HEK293 (cell line): Measurements from ENCODE around the gene TRMT61A.

ENCODE experiments used
- CTCF ChIA-PET: fragments of 350-600 bp; formaldehyde crosslinking; extraction: SDS; loops from one replicate; lab custom pipeline; 2021; ENCODE audit warnings: antibody characterized with exemption; lab: Yijun Ruan, JAX
- POLR2A ChIA-PET: fragments of 300-600 bp; formaldehyde crosslinking; extraction: SDS; loops from one replicate; lab custom pipeline; 2020; ENCODE audit warnings: antibody characterized with exemption, inconsistent platforms; lab: Yijun Ruan, JAX
- H3K27ac ChIP-seq: fragments of 200-500 bp; sonication (Bioruptor generic); 2 replicates; pipeline ENCODE4 v1.5.1; 2014; ENCODE audit warnings: low read depth, low read length, control low read depth, inconsistent platforms; ENCODE audit errors: extremely low read depth
- H3K36me3 ChIP-seq, 2 experiments: fragments of 200-500 bp in 1 of 2; sonication (Bioruptor generic) in 1 of 2; 1 replicate in 1 of 2; 2 replicates in 1 of 2; pipeline ENCODE4 v1.5.1; 2014 to 2017; ENCODE audit warnings: inconsistent platforms in 2 of 2, low read length in 2 of 2; ENCODE audit not compliant: control insufficient read depth in 2 of 2, insufficient read depth in 1 of 2
- H3K4me1 ChIP-seq: fragments of 200-500 bp; sonication (Bioruptor generic); 2 replicates; pipeline ENCODE4 v1.5.1; 2014; ENCODE audit warnings: mild to moderate bottlenecking, low read length, inconsistent platforms; ENCODE audit not compliant: control insufficient read depth, insufficient read depth
- H3K4me3 ChIP-seq: 2 replicates; pipeline ENCODE4 v1.5.1; 2011; ENCODE audit warnings: low read depth, mild to moderate bottlenecking, control low read depth, low read length, moderate library complexity
- H3K9me3 ChIP-seq: fragments of 200-500 bp; sonication (Bioruptor generic); 2 replicates; pipeline ENCODE4 v1.5.1; 2014; ENCODE audit warnings: low read depth, low read length, inconsistent platforms; ENCODE audit not compliant: control insufficient read depth, insufficient read depth
- KLF1 ChIP-seq: fragments of 450-650 bp; formaldehyde crosslinking; IDR thresholded peaks from 2 replicates; pipeline ENCODE4 v1.5.1; 2016; ENCODE audit warnings: missing biosample characterization, missing genetic modification characterization
- OVOL3 ChIP-seq: fragments of 450-650 bp; formaldehyde crosslinking; IDR thresholded peaks from 2 replicates; pipeline ENCODE4 v1.5.1; 2016; ENCODE audit warnings: missing biosample characterization, missing genetic modification characterization
- ZFP3 ChIP-seq: fragments of 450-650 bp; formaldehyde crosslinking; IDR thresholded peaks from 2 replicates; pipeline ENCODE4 v1.5.1; 2016; ENCODE audit warnings: low read depth, missing biosample characterization, missing genetic modification characterization
- ZNF169 ChIP-seq: fragments of 450-650 bp; formaldehyde crosslinking; IDR thresholded peaks from 2 replicates; pipeline ENCODE4 v1.5.1; 2016; ENCODE audit warnings: missing biosample characterization, missing genetic modification characterization
- ZNF248 ChIP-seq: fragments of 450-650 bp; formaldehyde crosslinking; IDR thresholded peaks from 2 replicates; pipeline ENCODE4 v1.5.1; 2017; ENCODE audit warnings: missing biosample characterization, missing genetic modification characterization
- ZNF366 ChIP-seq: fragments of 450-650 bp; formaldehyde crosslinking; conservative IDR thresholded peaks from 2 replicates; pipeline ENCODE4 v1.5.1; 2016; ENCODE audit warnings: missing biosample characterization, missing genetic modification characterization
- ZNF37A ChIP-seq: fragments of 450-650 bp; IDR thresholded peaks from 2 replicates; pipeline ENCODE4 v1.5.1; 2018; ENCODE audit warnings: missing biosample characterization, missing genetic modification characterization
- ZNF510 ChIP-seq: fragments of 450-650 bp; formaldehyde crosslinking; IDR thresholded peaks from 2 replicates; pipeline ENCODE4 v1.5.1; 2018; ENCODE audit warnings: mild to moderate bottlenecking, missing genetic modification characterization, missing biosample characterization; ENCODE audit not compliant: insufficient replicate concordance
- ZNF529 ChIP-seq: fragments of 450-650 bp; formaldehyde crosslinking; IDR thresholded peaks from 2 replicates; pipeline ENCODE4 v1.5.1; 2017; ENCODE audit warnings: missing genetic modification characterization, missing biosample characterization; ENCODE audit not compliant: insufficient replicate concordance
- ZNF600 ChIP-seq: fragments of 450-650 bp; formaldehyde crosslinking; IDR thresholded peaks from 2 replicates; pipeline ENCODE4 v1.5.1; 2016; ENCODE audit warnings: missing biosample characterization, missing genetic modification characterization
- ZNF621 ChIP-seq: fragments of 450-650 bp; formaldehyde crosslinking; IDR thresholded peaks from 2 replicates; pipeline ENCODE4 v1.5.1; 2017; ENCODE audit warnings: missing biosample characterization, missing genetic modification characterization
- ZNF629 ChIP-seq: fragments of 450-650 bp; formaldehyde crosslinking; IDR thresholded peaks from 2 replicates; pipeline ENCODE4 v1.5.1; 2017; ENCODE audit warnings: missing biosample characterization, missing genetic modification characterization
- ZNF677 ChIP-seq: fragments of 450-650 bp; IDR thresholded peaks from 2 replicates; pipeline ENCODE4 v1.5.0; 2018; ENCODE audit warnings: missing biosample characterization, mild to moderate bottlenecking, missing genetic modification characterization, moderate library complexity
- ZXDB ChIP-seq: fragments of 450-650 bp; formaldehyde crosslinking; IDR thresholded peaks from 2 replicates; pipeline ENCODE4 v1.5.1; 2016; ENCODE audit warnings: missing biosample characterization, missing genetic modification characterization
- TF ChIP-seq, protein P1 (sequence below): fragments of 450-650 bp; formaldehyde crosslinking; IDR thresholded peaks from 2 replicates; pipeline ENCODE4 v1.5.1; 2016; ENCODE audit warnings: missing biosample characterization, missing genetic modification characterization, borderline replicate concordance
- TF ChIP-seq, protein P2 (sequence below): fragments of 450-650 bp; formaldehyde crosslinking; IDR thresholded peaks from 2 replicates; pipeline ENCODE4 v1.5.1; 2016; ENCODE audit warnings: missing biosample characterization, missing genetic modification characterization
- TF ChIP-seq, protein P3 (sequence below): fragments of 450-650 bp; formaldehyde crosslinking; optimal IDR thresholded peaks from 2 replicates; pipeline ENCODE3; 2016; ENCODE audit warnings: missing biosample characterization, mild to moderate bottlenecking, missing genetic modification characterization
- TF ChIP-seq, protein P4 (sequence below): fragments of 450-650 bp; formaldehyde crosslinking; IDR thresholded peaks from 2 replicates; pipeline ENCODE4 v1.5.1; 2016; ENCODE audit warnings: missing biosample characterization, missing genetic modification characterization

TRMT61A gene

DNA sequence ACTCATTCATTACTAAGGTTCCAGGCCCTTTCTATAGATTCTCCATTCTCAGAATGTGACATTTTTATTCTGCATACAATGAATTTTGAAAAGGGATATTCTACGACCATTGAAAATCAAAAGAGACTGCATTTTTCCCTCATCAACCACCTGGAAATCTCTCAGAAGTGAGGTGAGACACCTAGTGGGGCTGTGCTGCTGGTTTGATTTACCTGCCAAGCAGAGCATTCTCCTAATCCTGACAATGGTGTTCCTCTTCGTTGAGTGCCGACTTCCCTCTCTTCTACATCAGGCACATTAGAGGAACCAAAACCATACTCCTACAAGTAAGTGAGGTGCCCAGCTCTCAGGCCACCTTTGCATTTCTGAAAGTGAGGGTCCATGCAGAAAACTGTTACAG is 21.2 kb upstream of the TRMT61A start (continued):
- no peak for TF ChIP-seq ZNF600 (tag by site-specific recombination)
- no peak for TF ChIP-seq KLF1
- TF ChIP-seq ZNF248, result no peak
- TF ChIP-seq, protein P1, sequence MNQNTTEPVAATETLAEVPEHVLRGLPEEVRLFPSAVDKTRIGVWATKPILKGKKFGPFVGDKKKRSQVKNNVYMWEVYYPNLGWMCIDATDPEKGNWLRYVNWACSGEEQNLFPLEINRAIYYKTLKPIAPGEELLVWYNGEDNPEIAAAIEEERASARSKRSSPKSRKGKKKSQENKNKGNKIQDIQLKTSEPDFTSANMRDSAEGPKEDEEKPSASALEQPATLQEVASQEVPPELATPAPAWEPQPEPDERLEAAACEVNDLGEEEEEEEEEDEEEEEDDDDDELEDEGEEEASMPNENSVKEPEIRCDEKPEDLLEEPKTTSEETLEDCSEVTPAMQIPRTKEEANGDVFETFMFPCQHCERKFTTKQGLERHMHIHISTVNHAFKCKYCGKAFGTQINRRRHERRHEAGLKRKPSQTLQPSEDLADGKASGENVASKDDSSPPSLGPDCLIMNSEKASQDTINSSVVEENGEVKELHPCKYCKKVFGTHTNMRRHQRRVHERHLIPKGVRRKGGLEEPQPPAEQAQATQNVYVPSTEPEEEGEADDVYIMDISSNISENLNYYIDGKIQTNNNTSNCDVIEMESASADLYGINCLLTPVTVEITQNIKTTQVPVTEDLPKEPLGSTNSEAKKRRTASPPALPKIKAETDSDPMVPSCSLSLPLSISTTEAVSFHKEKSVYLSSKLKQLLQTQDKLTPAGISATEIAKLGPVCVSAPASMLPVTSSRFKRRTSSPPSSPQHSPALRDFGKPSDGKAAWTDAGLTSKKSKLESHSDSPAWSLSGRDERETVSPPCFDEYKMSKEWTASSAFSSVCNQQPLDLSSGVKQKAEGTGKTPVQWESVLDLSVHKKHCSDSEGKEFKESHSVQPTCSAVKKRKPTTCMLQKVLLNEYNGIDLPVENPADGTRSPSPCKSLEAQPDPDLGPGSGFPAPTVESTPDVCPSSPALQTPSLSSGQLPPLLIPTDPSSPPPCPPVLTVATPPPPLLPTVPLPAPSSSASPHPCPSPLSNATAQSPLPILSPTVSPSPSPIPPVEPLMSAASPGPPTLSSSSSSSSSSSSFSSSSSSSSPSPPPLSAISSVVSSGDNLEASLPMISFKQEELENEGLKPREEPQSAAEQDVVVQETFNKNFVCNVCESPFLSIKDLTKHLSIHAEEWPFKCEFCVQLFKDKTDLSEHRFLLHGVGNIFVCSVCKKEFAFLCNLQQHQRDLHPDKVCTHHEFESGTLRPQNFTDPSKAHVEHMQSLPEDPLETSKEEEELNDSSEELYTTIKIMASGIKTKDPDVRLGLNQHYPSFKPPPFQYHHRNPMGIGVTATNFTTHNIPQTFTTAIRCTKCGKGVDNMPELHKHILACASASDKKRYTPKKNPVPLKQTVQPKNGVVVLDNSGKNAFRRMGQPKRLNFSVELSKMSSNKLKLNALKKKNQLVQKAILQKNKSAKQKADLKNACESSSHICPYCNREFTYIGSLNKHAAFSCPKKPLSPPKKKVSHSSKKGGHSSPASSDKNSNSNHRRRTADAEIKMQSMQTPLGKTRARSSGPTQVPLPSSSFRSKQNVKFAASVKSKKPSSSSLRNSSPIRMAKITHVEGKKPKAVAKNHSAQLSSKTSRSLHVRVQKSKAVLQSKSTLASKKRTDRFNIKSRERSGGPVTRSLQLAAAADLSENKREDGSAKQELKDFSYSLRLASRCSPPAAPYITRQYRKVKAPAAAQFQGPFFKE (tag by site-specific recombination), result no peak
- TF ChIP-seq ZNF366, result no peak
- no peak for TF ChIP-seq ZNF621 (tag by site-specific recombination)

DNA sequence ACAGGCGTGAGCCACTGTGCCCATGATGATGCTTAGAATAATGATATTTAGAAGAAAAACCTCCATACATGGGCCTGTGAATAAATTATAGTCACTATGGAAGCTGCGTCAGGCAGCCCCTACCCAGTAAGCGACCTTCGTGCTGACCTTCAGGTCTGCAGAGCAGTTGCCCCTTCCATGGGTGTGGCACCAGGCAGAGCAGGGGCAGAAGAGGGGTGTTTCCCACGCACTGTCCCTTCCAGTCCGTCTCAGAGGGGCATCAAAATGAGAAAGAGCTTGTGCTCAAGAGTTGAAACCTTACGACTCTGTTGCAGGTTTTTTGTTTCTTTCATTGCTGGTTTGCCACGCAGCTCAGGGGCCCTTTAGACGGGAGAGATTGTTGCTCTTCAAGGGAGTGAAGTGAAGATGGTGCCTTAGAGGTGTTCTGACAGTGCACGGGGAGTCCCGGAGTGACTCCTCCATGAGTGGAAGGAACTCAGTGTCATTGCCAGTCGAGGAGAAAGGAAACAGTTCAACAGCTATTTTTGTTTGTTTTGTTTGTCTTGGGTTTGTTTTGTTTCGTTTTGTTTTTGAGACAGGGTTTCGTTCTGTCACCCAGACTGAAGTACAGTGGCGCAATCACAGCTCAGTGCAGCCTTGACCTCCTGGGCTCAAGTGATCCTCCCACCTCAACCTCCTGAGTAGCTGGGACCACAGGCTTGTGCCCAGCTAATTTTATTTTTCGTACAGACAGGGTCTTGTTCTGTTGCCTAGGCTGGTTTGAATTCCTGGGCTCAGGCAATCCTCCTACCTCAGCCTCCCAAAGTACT is 20.3 kb upstream of the TRMT61A start:
- ChIA-PET CTCF (interaction anchor here (1.4 kb wide), 1 partner anchor 9 kb away, joined by 3 read pairs; no protein-coding TSS in a partner anchor), POLR2A (interaction anchor here (1.2 kb wide), 1 partner anchor 10 kb away, joined by 3 read pairs; no protein-coding TSS in a partner anchor)
- H3K9me3 ChIP-seq, result no peaks in the 10 kb centered on the region
- no peak overlapping the region for H3K4me3 ChIP-seq
- H3K27ac ChIP-seq, result no peak overlapping the region
- 0 out of 2 replicates have a peak, but pooled peaks cover 2% of the 10 kb centered on the region for H3K4me1 ChIP-seq
- no peak for TF ChIP-seq OVOL3
- TF ChIP-seq ZNF169 (tag by site-specific recombination), result no peak
- TF ChIP-seq, protein P2, sequence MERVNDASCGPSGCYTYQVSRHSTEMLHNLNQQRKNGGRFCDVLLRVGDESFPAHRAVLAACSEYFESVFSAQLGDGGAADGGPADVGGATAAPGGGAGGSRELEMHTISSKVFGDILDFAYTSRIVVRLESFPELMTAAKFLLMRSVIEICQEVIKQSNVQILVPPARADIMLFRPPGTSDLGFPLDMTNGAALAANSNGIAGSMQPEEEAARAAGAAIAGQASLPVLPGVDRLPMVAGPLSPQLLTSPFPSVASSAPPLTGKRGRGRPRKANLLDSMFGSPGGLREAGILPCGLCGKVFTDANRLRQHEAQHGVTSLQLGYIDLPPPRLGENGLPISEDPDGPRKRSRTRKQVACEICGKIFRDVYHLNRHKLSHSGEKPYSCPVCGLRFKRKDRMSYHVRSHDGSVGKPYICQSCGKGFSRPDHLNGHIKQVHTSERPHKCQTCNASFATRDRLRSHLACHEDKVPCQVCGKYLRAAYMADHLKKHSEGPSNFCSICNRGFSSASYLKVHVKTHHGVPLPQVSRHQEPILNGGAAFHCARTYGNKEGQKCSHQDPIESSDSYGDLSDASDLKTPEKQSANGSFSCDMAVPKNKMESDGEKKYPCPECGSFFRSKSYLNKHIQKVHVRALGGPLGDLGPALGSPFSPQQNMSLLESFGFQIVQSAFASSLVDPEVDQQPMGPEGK (tag by site-specific recombination), result no peak
- TF ChIP-seq ZXDB (tag by site-specific recombination), result no peak
- peaks cover 8 to 65% of the 10 kb centered on the region in 2 experiments for H3K36me3 ChIP-seq

DNA sequence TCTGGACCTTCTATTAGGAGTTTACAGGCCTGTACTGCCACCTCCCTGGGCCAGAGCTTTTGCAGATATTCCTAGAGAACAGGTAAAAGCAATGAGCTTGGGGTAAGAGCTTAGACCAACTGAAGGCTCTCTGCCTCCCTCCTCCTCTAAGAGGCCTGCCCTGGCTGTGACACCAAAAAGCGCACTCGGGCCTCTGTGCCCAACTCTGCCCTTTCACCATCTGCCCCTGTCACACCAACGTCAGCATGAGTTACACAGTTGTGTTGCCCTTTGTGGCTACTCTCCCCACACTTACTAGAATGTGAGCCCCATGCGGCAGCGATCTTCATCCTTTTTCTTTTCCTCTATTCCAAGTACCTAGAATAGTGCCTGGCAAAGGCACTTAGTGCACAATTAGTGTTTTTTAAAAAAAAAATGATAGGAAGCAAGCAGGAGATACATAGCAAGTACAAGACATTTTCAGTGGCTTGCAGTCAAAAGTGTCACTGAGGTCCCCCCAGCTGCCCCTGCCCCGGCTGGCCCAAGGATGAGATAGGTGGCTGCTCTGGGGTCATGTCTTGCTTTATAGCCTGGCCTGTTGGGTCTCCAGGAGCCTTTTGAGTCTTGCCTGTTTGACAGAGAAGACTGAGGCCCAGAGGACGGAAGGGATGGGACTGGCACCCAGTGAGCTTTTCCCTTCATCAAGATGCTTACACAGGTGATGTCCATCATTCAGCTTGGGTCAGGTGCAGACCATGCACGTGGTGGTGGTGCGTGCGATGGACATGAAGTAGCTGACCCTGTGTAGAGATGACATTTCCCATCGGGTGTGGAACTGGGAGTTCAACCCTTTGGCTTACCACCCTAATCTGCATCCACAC is 18.9 kb upstream of the TRMT61A start:
- Histone ChIP-seq H3K4me3 (no peak overlapping the region), H3K27ac (no peak overlapping the region), H3K4me1 (0 out of 2 replicates have a peak, but pooled peaks cover 2% of the 10 kb centered on the region), H3K36me3 (peaks cover 3 to 53% of the 10 kb centered on the region in 2 experiments; a peak in 2 of 3 replicates), H3K9me3 (no peaks in the 10 kb centered on the region)
- CTCF ChIA-PET, result interaction anchor here (0.7 to 1.1 kb wide), 2 partner anchors 9 to 32 kb away, joined by 4 to 5 read pairs; no protein-coding TSS in a partner anchor
- POLR2A ChIA-PET, result interaction anchor here (1.0 to 1.1 kb wide), 2 partner anchors 13 to 20 kb away, joined by 3 read pairs; partner anchors contain the start of genes CKB and TRMT61A
- TF ChIP-seq ZNF529 (tag by site-specific recombination), result no peak
- no peak for TF ChIP-seq ZNF37A
- TF ChIP-seq, protein P3, sequence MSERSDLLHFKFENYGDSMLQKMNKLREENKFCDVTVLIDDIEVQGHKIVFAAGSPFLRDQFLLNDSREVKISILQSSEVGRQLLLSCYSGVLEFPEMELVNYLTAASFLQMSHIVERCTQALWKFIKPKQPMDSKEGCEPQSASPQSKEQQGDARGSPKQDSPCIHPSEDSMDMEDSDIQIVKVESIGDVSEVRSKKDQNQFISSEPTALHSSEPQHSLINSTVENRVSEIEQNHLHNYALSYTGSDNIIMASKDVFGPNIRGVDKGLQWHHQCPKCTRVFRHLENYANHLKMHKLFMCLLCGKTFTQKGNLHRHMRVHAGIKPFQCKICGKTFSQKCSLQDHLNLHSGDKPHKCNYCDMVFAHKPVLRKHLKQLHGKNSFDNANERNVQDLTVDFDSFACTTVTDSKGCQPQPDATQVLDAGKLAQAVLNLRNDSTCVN, result no peak
- TF ChIP-seq ZFP3, result no peak
- no peak for TF ChIP-seq ZNF677 (tag by site-specific recombination)
- TF ChIP-seq ZNF629 (tag by site-specific recombination), result no peak
- TF ChIP-seq, protein P4, sequence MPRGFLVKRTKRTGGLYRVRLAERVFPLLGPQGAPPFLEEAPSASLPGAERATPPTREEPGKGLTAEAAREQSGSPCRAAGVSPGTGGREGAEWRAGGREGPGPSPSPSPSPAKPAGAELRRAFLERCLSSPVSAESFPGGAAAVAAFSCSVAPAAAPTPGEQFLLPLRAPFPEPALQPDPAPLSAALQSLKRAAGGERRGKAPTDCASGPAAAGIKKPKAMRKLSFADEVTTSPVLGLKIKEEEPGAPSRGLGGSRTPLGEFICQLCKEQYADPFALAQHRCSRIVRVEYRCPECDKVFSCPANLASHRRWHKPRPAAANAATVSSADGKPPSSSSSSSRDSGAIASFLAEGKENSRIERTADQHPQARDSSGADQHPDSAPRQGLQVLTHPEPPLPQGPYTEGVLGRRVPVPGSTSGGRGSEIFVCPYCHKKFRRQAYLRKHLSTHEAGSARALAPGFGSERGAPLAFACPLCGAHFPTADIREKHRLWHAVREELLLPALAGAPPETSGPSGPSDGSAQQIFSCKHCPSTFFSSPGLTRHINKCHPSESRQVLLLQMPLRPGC (tag by site-specific recombination), result no peak
- TF ChIP-seq ZNF510, result no peak
- no peak for TF ChIP-seq OVOL3
